NCI-H2107 (cell line): ENCODE measurements around the gene OPN1MW3.
"Not testable (repeated sequence)": the region's sequence is repeated elsewhere in the genome, so short reads cannot be mapped to it uniquely, and the experiment has no call there.

Experiments
- DNase-seq: peaks from one replicate; lab custom pipeline; 2025; lab: John Stamatoyannopoulos, UW

The OPN1MW3 gene

GRCh38 chrX:154257282-154257681, at the start of gene OPN1MW3:
OPN1MW3 (plus strand) TSS chrX:154257582; CDS start chrX:154257620, 38 bp downstream.
- DNase-seq: not testable (repeated sequence)

GRCh38 chrX:154209670-154210418, 47.5 kb upstream of the OPN1MW3 start:
- not testable (repeated sequence) for DNase-seq

- DNase-seq: not testable (repeated sequence)
Measured at GRCh38 chrX:154211057-154211456, 46.3 kb upstream of the OPN1MW3 start.

GRCh38 chrX:154211499-154211898, 45.9 kb upstream of the OPN1MW3 start:
- not testable (repeated sequence) for DNase-seq

GRCh38 chrX:154219456-154219855, 37.9 kb upstream of the OPN1MW3 start, which contains the start of gene OPN1MW2:
OPN1MW2 (plus strand) TSS chrX:154219756; CDS start chrX:154219816, 60 bp downstream.
- DNase-seq: not testable (repeated sequence)

GRCh38 chrX:154225292-154225691, 32.1 kb upstream of the OPN1MW3 start:
- not testable (repeated sequence) for DNase-seq

- not testable (repeated sequence) for DNase-seq
Measured at GRCh38 chrX:154226706-154227105, 30.7 kb upstream of the OPN1MW3 start.

- DNase-seq: not testable (repeated sequence)
Measured at GRCh38 chrX:154231443-154231842, 25.9 kb upstream of the OPN1MW3 start.

GRCh38 chrX:154233620-154234019, 23.8 kb upstream of the OPN1MW3 start:
- not testable (repeated sequence) for DNase-seq

- DNase-seq: not testable (repeated sequence)
Measured at GRCh38 chrX:154238939-154239559, 18.3 kb upstream of the OPN1MW3 start.

GRCh38 chrX:154239982-154240503, 17.3 kb upstream of the OPN1MW3 start:
- not testable (repeated sequence) for DNase-seq

GRCh38 chrX:154247377-154248045, 9.9 kb upstream of the OPN1MW3 start:
- DNase-seq: not testable (repeated sequence)

GRCh38 chrX:154248076-154248475, 9.3 kb upstream of the OPN1MW3 start:
- not testable (repeated sequence) for DNase-seq

GRCh38 chrX:154258711-154259110, 1.3 kb downstream of the OPN1MW3 start:
- not testable (repeated sequence) for DNase-seq

- not testable (repeated sequence) for DNase-seq
Measured at GRCh38 chrX:154263072-154263471, 5.7 kb downstream of the OPN1MW3 start.

GRCh38 chrX:154269245-154269644, 11.9 kb downstream of the OPN1MW3 start:
- not testable (repeated sequence) for DNase-seq

- DNase-seq: not testable (repeated sequence)
Measured at GRCh38 chrX:154284489-154285338, 27.3 kb downstream of the OPN1MW3 start.

- not testable (repeated sequence) for DNase-seq
Measured at GRCh38 chrX:154286406-154286805, 29.0 kb downstream of the OPN1MW3 start.

GRCh38 chrX:154294791-154295574, 37.6 kb downstream of the OPN1MW3 start, which contains the start of gene TEX28:
TEX28 (minus strand) TSS chrX:154295124; CDS start chrX:154292117, 3,007 bp downstream.
- no peak for DNase-seq

GRCh38 chrX:154295664-154296310, 38.4 kb downstream of the OPN1MW3 start, which contains the start of gene TKTL1:
TKTL1 (plus strand) TSS chrX:154295795; CDS start chrX:154295860, 65 bp downstream.
- no peak for DNase-seq
